HG03095 (cell line): ENCODE results near the gene TEX13A.

Experiments
- ATAC-seq: cut with Tn5 transposase; IDR thresholded peaks from one replicate; pipeline ENCODE4 v1.9.1; 2021; ENCODE audit warnings: moderate library complexity; ENCODE audit not compliant: unreplicated experiment

TEX13A gene

GRCh38 chrX:105179644-105180043 is 40.9 kb downstream of the TEX13A start:
- ATAC-seq: no peak

- ATAC-seq: no peak
These were observed 47.4 kb downstream of the TEX13A start for GRCh38 chrX:105173071-105173470.
